ENCODE data around the gene ACAD10.

Gene ACAD10

DNA sequence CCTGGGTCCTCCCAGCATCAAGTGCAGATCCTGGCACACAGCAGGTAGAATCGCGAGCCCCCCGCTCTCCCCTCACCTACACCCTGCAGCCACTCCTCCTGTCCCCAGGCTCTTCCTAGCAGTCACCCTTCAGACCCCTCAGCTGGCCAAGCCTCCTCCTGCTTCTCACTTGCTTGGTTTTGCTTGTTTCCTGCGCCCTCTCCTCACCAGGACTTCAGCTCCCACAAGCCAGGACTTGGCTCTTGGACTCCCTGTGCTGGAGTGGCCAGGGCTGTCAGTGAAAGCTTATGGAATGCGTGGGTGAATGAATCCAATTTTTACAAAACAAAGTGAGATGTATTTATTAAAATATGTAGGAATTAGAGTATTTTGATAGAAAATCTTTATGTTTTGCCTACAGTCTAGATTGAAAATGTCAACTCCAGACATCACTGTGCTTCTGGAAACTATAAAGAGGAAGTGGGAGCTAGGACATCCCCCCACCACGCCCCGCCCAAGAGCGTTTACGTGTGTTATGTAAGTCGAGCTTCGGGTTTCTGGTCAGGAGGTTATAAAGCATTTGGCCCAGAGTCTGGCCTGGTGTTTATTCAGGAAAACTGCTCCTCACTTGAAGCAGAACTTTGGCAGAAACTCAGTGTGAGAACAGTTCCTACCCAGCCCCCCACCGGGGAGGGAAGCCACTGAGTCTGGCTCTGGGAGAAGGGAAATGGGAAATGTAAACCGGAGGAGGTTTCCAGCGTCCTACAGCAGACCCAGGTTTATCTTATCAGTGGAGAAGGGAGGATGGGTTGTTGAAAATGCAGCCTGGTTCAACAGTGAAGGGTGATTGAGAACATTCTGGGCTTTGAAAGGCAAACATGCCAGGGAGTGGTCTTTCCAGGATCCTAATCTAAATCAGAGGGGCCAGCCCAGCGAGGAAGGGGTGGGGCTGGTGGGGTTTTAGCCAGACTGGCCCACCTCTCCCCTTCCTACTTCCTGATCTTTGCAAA lies 89.6 kb downstream of the ACAD10 start:
- DNase-seq = peak in 40 of 51 donors; percentile 6 to 77 (median 51)

DNA sequence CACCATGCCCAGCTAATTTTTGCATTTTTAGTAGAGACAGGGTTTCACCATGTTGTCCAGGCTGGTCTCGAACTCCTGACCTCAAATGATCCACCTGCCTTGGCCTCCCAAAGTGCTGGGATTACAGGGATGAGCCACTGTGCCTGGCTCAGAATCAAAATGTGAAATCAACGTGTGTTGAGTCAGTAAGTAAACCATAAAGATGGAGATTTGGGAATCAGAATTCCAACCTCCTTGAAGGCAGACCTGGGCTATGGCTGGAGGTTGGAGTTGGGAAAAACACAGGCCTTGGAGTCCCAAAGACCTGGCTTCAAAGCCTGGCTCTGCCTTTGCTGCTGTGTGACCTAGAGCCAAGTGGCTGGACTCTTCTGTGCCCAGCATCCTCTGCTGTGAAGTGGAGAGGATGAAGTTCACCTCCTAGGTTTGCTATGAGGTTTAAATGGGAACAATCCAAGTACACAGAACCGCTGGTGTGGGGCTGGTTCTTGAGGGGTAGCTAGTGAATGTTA lies 91.0 kb downstream of the ACAD10 start:
- no peak for DNase-seq

DNA sequence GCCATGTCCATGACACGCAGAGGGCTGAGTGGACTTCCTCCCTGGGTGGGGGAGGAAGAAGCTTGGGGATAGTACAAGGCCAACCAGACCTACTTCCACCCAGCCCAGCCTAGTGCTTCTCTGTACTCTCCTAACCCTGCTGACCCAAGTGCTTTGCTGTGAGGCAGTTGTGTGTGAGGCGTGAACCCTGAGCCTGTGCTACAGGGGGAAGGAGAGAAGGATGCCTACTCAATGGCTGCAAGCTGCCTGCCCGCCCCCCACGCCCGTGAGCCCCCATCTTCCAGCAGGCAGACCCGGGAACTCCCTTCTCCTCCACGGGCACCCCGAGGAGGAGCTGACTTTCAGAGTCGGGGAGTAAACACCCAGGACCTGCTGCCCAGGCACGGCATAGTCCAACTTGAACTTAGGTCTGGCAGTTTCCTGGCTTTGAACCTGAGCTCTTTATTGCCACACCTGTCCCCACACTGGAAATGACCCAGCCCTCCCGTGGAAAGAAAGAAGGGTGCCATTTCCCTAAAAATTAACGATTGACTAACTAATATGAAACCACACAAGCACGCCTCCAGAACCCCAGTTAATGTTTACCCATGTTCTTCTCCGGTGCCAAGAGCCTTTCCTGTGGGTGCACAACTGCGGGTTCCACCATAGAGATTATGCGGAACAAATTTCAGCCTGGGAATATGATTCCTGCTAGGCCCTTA lies 91.6 kb downstream of the ACAD10 start:
- peak in 14 of 51 donors; percentile 2 to 31 (median 14) for DNase-seq

DNA sequence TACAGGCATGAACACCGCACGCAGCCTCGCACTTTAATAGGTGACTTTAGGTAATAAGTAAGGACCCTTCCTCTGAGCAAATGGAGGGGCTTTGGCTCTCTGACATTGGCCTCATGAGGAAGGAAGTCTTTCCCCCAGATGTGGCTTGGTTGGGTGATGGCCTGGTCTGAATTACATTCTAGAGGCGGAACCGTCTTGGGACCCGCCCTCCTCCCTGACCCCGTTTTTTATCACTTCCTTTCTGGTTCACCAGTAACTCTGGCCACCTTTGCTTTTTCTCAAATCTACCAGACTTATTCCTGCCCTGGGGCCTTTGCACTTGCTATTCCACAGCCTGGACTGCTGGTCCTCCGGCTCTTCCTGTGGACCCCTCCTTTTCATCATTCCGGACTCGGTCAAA lies 94.3 kb downstream of the ACAD10 start:
- DNase-seq = no peak

DNA sequence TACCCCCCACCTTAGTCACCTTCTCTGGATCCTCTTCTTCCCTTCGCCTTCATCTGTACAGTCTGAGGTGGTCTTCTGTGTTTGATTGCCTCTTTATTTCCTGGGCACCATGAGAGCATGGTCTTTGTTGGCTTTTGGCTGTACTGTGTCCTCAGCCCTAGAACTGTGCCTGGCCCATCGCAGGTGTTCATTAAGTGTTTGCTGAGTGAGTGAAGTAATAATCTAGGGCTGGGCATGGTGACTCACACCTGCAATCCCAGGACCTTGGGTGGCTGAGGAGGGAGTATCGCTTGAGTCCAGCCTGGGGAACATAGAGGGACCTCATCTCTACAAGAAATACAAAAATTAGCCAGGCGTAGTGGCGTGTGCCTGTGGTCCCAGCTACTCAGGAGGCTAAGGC lies 94.8 kb downstream of the ACAD10 start:
- no peak for DNase-seq

DNA sequence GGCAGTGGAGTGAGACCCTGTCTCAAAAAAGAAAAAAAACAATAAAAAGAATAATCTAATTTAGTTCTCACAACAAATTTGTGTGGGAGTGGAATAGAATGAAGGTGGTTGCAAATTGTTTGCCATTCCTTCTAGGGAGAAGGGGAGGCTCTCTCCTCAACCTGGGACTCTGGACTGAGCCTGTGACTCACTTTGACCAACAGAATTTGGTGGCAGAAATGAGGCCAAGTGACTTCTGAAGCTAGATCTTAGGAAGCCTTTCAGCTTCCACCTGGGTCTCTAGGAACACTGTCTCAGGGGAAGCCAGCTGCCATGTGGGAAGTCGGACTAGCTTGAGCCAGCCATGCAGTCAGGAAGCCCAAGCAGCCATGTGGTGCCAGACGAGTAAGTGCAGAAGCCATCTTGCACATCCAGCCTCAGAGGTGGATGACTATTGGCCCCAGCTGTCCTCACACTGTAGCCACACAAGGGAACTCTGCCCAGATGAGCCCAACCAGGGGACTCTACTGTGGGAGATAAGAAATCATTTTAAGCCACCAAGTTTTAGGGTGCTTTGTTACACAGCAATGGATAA lies 95.3 kb downstream of the ACAD10 start:
- no peak for DNase-seq

DNA sequence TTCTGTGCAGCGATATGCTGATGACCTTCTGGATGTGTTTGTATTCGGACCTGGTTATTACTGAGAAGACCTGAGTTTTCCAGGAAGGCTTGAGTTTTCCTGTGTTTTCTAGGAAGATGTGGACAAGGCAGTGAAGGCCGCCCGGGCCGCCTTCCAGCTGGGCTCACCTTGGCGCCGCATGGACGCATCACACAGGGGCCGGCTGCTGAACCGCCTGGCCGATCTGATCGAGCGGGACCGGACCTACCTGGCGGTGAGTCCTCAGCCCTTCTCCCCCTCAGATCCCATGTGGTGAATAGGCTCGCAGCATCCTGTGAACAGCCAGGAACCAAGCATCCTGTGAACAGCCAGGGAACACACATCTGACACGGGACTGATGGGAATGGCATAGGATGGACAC lies 97.2 kb downstream of the ACAD10 start:
- DNase-seq = no peak

DNA sequence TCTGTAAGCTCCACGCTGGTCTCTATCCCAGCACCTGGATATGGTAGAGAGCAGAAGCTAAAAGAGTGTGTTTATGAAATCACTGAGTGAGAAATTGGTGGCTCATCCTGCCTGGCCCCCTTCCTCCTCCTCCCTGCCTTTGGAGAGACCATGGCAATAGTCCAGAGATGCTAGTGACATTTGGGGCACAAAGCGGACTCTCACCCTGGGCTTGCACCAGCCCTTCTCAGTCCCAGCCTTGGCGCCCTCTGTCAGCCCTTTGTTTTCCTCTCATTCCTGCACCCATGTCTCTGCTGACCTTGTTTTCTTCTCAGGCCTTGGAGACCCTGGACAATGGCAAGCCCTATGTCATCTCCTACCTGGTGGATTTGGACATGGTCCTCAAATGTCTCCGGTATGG lies 99.1 kb downstream of the ACAD10 start:
- no peak for DNase-seq

DNA sequence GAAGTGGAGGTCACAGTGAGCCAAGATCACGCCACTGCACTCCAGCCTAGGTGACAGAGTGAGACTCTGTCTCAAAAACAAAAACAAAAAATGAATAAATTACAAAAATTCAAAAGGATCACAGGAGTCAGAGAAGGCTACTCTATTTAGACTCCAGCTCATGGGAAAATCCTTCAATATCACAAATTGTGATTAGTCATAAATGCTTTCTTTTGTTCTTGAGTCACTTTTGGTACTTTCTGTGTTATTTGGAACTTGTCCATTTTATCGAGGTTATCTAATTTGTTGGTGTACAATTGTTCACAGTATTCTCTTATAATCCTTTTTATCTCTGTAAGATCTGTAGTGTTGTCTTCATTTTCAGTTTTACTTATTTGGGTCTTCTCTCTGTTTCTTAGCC lies 99.8 kb downstream of the ACAD10 start:
- DNase-seq = no peak

DNA sequence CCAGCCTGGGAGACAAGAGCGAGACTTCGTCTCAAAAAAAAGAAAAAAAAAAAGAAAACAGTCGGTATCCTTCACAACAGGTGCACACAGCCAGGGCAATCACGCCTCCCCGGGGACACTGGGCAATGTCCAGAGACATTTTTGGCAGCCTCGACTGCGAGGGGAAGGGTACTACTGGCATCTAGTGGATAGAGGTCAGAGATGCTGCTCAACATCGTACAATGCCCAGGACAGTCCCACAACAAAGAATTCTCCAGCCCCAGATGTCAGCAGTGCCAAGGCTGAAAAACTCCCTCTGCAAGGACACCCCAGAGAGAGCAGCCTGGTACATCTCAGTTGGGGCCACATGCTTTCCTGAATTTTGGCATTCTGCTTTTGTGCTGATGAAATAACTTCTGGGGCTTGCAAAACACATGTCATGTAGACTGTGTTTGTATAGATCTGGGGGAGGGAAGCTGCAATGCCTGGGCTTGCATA lies 102.4 kb downstream of the ACAD10 start:
- peak in 20 of 51 donors; percentile 2 to 37 (median 12) for DNase-seq

DNA sequence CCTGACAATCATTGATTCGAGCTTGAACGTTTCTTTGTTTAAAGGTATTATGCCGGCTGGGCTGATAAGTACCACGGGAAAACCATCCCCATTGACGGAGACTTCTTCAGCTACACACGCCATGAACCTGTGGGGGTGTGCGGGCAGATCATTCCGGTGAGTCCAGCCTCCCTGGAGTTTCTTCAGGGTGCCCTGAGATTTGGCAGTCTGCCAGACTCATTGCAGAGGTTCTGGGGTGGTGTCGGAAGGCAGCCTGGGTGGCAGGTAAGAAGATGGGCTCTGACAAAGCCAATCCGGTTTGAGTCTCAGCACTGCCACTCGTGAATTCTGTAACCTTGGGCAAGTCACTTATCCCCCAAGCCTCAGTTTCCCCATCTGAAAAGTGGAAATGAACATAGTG lies 103.9 kb downstream of the ACAD10 start:
- no peak for DNase-seq

DNA sequence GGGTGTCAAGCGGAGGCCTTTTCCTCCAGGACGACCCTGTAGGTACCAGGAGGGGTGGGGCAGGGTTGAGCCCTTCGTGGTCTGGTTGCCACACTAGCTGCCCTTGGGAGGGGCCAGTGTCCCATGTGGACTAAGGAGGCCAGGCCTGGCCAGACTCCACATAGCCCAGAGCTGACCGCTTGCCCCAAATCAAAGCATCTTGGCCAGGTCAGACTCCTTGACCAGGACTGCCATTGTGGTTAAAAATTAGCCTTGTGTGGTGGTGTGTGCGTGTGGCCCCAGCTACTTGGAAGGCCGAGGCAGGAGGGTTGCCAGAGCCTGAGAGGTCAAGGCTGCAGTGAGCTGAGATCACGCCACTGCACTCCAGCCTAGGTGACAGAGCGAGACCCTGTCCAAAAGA lies 105.7 kb downstream of the ACAD10 start:
- no peak for DNase-seq

DNA sequence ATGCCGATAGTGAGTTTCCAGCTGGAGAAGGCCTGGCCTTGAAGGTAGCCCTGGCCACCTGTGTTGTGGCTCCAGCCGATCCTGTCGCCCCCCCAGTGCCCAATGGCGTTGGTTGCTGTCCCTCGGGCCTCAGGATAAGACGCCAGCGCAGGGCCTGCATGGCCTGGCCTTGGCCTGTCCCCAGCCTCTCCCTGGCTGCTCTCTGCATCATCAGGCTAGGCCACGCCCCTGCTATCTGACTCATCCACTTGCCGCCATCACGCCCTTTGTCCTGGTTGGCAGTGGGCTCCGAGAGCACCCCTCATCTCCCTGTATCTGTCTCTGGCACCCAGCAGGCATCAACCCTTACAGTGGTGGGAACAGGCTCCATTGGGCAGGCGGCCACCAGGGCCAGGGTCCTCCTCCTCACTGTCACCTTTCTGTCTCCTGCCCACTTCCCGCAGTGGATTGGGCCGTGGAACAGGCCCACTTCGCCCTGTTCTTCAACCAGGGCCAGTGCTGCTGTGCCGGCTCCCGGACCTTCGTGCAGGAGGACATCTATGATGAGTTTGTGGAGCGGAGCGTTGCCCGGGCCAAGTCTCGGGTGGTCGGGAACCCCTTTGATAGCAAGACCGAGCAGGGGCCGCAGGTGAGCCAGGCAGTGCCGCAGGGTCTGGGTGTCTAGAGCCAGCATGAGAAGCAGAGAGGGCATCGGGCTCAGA lies 106.5 kb downstream of the ACAD10 start:
- peak in 1 of 51 donors; percentile 15 for DNase-seq

DNA sequence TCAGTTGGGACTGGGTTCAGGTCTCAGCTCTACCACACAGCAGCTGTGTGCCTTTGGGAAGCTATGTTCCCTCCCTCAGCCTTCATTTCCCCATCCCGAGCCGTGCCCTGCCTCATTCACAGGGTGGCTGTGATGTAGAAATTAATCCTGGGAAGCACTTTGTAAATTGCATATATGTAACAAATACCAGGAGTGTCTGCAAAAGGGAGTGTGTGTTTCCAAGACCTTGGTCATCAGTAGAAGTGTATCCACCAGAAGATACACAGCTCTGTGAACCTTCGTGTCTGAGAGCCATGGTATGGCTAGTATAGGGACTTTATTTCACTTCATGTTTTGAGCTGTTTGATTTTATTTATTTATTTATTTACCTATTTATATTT lies 107.0 kb downstream of the ACAD10 start:
- no peak for DNase-seq

DNA sequence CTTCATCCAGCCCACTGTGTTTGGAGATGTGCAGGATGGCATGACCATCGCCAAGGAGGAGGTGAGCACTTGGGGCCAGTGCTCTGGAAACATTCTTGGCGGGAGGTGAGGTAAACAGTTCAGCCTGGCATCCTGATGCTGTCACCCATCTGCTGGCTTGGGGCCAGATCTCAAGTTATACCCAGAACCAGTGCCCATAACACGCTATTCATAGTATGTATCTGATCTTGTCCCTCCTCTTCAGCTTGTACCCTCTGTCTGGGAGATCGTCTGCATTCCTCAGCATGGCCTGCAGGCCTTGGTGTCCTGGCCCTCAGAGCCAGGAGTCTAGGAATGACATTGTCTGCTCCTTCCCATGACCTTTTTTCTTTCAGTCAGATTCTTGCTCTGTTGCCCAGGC lies 112.3 kb downstream of the ACAD10 start:
- no peak for DNase-seq

DNA sequence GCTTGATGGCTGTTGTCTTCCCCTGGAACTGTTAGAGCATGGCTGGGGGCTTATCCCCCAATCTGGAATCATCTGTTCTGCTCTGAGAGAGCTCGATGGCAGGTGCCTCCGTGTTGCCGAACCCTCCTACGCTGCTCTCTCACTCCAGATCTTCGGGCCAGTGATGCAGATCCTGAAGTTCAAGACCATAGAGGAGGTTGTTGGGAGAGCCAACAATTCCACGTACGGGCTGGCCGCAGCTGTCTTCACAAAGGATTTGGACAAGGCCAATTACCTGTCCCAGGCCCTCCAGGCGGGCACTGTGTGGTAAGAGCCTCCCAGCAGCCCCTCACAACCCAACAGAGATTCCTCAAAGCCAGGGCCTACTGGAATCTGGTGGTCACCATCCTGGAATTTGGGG lies 113.9 kb downstream of the ACAD10 start:
- DNase-seq = no peak

DNA sequence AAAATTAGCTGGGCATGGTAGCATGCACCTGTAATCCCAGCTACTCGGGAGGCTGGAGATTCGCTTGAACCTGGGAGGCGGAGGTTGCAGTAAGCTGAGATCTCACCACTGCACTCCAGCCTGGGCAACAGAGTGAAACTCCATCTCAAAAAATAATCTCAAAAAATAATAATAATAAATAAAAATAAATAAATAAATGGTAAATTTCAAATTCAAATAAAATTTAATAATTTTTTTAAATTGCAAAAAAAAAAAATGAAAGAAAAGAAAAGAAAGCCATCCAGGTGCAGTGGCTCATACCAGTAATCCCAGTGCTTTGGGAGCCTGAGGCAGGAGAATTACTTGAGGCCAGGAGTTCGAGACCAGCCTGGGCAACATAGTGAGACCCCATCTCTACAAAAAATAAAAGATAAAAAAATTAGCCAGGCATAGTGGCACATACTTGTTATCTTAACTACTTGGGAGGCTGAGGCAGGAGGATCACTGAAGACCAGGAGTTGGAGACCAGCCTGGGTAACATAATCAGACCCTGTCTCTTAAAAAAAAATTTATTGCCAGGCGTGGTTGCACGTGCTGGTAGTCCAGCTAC lies 117.3 kb downstream of the ACAD10 start:
- no peak for DNase-seq

DNA sequence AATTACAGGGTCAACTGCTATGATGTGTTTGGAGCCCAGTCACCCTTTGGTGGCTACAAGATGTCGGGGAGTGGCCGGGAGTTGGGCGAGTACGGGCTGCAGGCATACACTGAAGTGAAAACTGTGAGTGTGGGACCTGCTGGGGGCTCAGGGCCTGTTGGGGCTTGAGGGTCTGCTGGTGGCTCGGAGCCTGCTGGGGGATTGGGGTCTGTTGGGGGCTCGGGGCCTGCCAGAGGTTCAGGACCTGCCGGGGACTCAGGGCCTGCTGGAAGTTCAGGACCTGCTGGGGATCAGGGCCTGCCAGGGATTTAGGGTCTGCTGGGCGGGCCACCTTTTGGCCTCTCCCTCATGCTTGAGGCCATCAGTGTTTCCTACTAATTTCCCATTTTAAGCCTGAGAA lies 118.0 kb downstream of the ACAD10 start:
- no peak for DNase-seq

DNA sequence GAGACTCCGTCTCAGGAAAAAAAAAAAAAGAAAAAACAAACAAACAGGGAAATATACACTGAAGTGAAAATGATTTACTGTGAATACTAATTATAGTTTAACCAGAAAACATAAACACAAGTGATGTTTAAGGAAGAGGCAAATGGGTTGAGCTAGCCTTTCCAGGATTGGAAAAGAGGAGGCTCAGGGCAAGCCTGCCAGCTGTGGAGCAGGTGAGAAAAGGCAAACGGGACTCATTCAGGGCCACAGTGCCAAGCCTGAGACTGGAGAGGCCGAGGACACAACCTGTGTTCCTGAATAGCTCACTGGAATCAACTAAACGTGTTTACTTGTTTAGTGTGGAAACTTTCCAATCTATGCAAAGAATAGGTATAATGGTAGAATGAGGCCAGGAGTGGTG lies 120.5 kb downstream of the ACAD10 start:
- DNase-seq = no peak

All from hypothalamus (tissue), 51 donors.